Stimulated activated CD4-positive, alpha-beta T cell treated with anti-CD3 and anti-CD28 coated beads, Interleukin-12 subunit alpha, Interleukin-12 subunit beta, amount 100 ng/mL, for 4 hours (primary cell): ENCODE measurements around the gene IRF1.

ENCODE experiments used
- DNase-seq: peaks from one replicate; pipeline ENCODE4 v3.0.0-alpha.2; 2020

IRF1 gene

GRCh38 chr5:132500244-132500930 is 9.8 kb upstream of the IRF1 start:
- no peak for DNase-seq

- no peak for DNase-seq
These were observed 9.1 kb upstream of the IRF1 start for GRCh38 chr5:132499440-132500243.

- DNase-seq = no peak
These were observed 8.2 kb upstream of the IRF1 start for GRCh38 chr5:132498686-132499271.

GRCh38 chr5:132498152-132498551 is 7.6 kb upstream of the IRF1 start:
- no peak for DNase-seq

- DNase-seq = no peak
These were observed 7.0 kb upstream of the IRF1 start for GRCh38 chr5:132497488-132497997.

GRCh38 chr5:132496631-132497487 is 6.3 kb upstream of the IRF1 start:
- DNase-seq = peak; percentile 71

GRCh38 chr5:132496191-132496630 is 5.6 kb upstream of the IRF1 start:
- peak; percentile 81 for DNase-seq

GRCh38 chr5:132495667-132496190 is 5.2 kb upstream of the IRF1 start:
- DNase-seq = peak; percentile 77

GRCh38 chr5:132493821-132494220 is 3.2 kb upstream of the IRF1 start:
- no peak for DNase-seq

- DNase-seq = no peak
These were observed 2.7 kb upstream of the IRF1 start for GRCh38 chr5:132493241-132493640.

- DNase-seq = no peak
These were observed 2.0 kb upstream of the IRF1 start for GRCh38 chr5:132492386-132493125.

GRCh38 chr5:132491368-132492364 is 1.1 kb upstream of the IRF1 start:
- no peak for DNase-seq

GRCh38 chr5:132489871-132490483 is 596 bp downstream of the IRF1 start:
- peak; percentile 54 for DNase-seq

GRCh38 chr5:132489051-132489770 is 1.4 kb downstream of the IRF1 start:
- DNase-seq = no peak

GRCh38 chr5:132488590-132488989 is 2.0 kb downstream of the IRF1 start:
- no peak for DNase-seq

GRCh38 chr5:132487841-132488555 is 2.6 kb downstream of the IRF1 start:
- DNase-seq = no peak

- no peak for DNase-seq
These were observed 3.5 kb downstream of the IRF1 start for GRCh38 chr5:132487095-132487428.

GRCh38 chr5:132486318-132487094 is 4.1 kb downstream of the IRF1 start:
- DNase-seq = no peak
